Endothelial cell of umbilical vein (primary cell): Measurements from ENCODE around the gene RNF148. TPM values are rescaled to one million over a fixed set of nuclear protein-coding genes. Genes with fewer than 3 reads are reported as not detected.

Source experiments
- BruUV-seq: library from RNA; stranded (reverse); fragments of 400-500 nt; replicated peaks from 2 replicates; lab custom pipeline; 2021; lab: Mats Ljungman, UMichigan
- CTCF ChIA-PET: fragments of 300-600, 350-600 bp; sonication (Branson Sonifier 250); formaldehyde crosslinking; loops from one replicate; lab custom pipeline; 2021; ENCODE audit warnings: antibody characterized with exemption, inconsistent platforms; lab: Charles Lee
- POLR2A ChIA-PET: fragments of 300-600, 350-600 bp; sonication (Branson Sonifier 250); formaldehyde crosslinking; loops from one replicate; lab custom pipeline; 2021; ENCODE audit warnings: antibody characterized with exemption, inconsistent platforms; lab: Charles Lee
- DNase-seq: peaks from one replicate; pipeline ENCODE4 v3.0.0-alpha.2; 2011; ENCODE audit warnings: low read depth, low spot score
- FAIRE-seq: peaks from 2 replicates; lab custom pipeline; 2011; peaks lifted over from hg19 to GRCh38; lab: Jason Lieb, UNC
- H2AFZ ChIP-seq: 2 replicates; pipeline ENCODE4 v1.6.0; 2012; ENCODE audit warnings: low read depth, low read length, control low read depth, inconsistent platforms
- H3K27ac ChIP-seq: 2 replicates; pipeline ENCODE4 v1.5.1; 2011; ENCODE audit warnings: low read depth, mild to moderate bottlenecking, control low read depth, low read length, moderate library complexity; ENCODE audit not compliant: insufficient read depth
- H3K27me3 ChIP-seq, 2 experiments: 2 replicates each; pipeline versions ENCODE4 v1.6.0 to v1.6.1; 2011; ENCODE audit warnings: low read length in 2 of 2, mixed read lengths in 1 of 2; ENCODE audit not compliant: control insufficient read depth in 2 of 2, insufficient read depth in 2 of 2
- H3K36me3 ChIP-seq, 2 experiments: 2 replicates in 1 of 2; 3 replicates in 1 of 2; pipeline ENCODE4 v1.5.1; 2011; ENCODE audit warnings: low read length in 2 of 2, mild to moderate bottlenecking in 1 of 2, moderate library complexity in 1 of 2; ENCODE audit not compliant: control insufficient read depth in 2 of 2, insufficient read depth in 2 of 2; ENCODE audit errors: extremely low read depth in 1 of 2
- H3K4me1 ChIP-seq: 3 replicates; pipeline ENCODE4 v1.5.1; 2011; ENCODE audit warnings: mild to moderate bottlenecking, low read length; ENCODE audit not compliant: control insufficient read depth, insufficient read depth; ENCODE audit errors: extremely low read depth
- H3K4me2 ChIP-seq: 2 replicates; pipeline ENCODE4 v1.6.1; 2011; ENCODE audit warnings: low read length, control low read depth, mixed read lengths; ENCODE audit not compliant: insufficient read depth
- H3K4me3 ChIP-seq, 3 experiments: fragments of 200-600 bp in 1 of 3; sonication (generic), shearing (Covaris generic) in 1 of 3; replicated peaks in 1 of 3; 2 replicates each; pipeline ENCODE4 v1.5.1; 2011 to 2016; ENCODE audit warnings: control low read depth in 3 of 3, low read length in 3 of 3, mild to moderate bottlenecking in 2 of 3, inconsistent platforms in 1 of 3, low read depth in 1 of 3, moderate library complexity in 1 of 3; ENCODE audit not compliant: insufficient read depth in 1 of 3
- H3K79me2 ChIP-seq: 2 replicates; pipeline ENCODE4 v1.6.0; 2012; ENCODE audit warnings: low read length, inconsistent platforms; ENCODE audit not compliant: control insufficient read depth, insufficient read depth
- H3K9ac ChIP-seq: replicated peaks from 2 replicates; pipeline ENCODE3; 2011; ENCODE audit warnings: low read length, control low read depth; ENCODE audit not compliant: insufficient read depth; ENCODE audit errors: extremely low read depth
- H3K9me1 ChIP-seq: replicated peaks from 3 replicates; pipeline ENCODE4 v1.6.0; 2011; ENCODE audit warnings: mild to moderate bottlenecking, low read length; ENCODE audit not compliant: control insufficient read depth, insufficient read depth; ENCODE audit errors: extremely low read depth
- H3K9me3 ChIP-seq: replicated peaks from 2 replicates; pipeline ENCODE4 v1.5.1; 2012; ENCODE audit warnings: low read length, inconsistent platforms; ENCODE audit not compliant: control insufficient read depth, insufficient read depth
- H4K20me1 ChIP-seq: replicated peaks from 2 replicates; pipeline ENCODE3; 2011; ENCODE audit warnings: mild to moderate bottlenecking, low read length; ENCODE audit not compliant: control insufficient read depth, insufficient read depth; ENCODE audit errors: extremely low read depth
- EZH2 ChIP-seq: IDR thresholded peaks from 2 replicates; pipeline ENCODE4 v1.6.1; 2012; ENCODE audit warnings: borderline replicate concordance, low read depth, mild to moderate bottlenecking, moderate library complexity, low read length, inconsistent platforms; ENCODE audit not compliant: severe bottlenecking
- FOS ChIP-seq: IDR thresholded peaks from 2 replicates; pipeline ENCODE4 v1.6.1; 2011; ENCODE audit warnings: mild to moderate bottlenecking, low read length, moderate library complexity, borderline replicate concordance; ENCODE audit not compliant: insufficient read depth
- GATA2 ChIP-seq: IDR thresholded peaks from 2 replicates; pipeline ENCODE4 v1.7.0; 2011; ENCODE audit warnings: low read depth, mild to moderate bottlenecking, moderate library complexity, mixed read lengths, low read length; ENCODE audit not compliant: insufficient read length, insufficient read depth
- JUN ChIP-seq: IDR thresholded peaks from 2 replicates; pipeline ENCODE4 v1.6.1; 2011; ENCODE audit warnings: borderline replicate concordance, low read depth; ENCODE audit not compliant: insufficient read length, insufficient read depth
- MYC ChIP-seq: IDR thresholded peaks from one replicate; pipeline ENCODE4 v1.6.1; 2011; ENCODE audit warnings: mild to moderate bottlenecking, low read depth, low read length
- POLR2A ChIP-seq: IDR thresholded peaks from 2 replicates; pipeline ENCODE4 v1.6.1; 2012; ENCODE audit warnings: low read depth, mild to moderate bottlenecking, control low read depth, low read length
- POLR2AphosphoS5 ChIP-seq: IDR thresholded peaks from 2 replicates; pipeline ENCODE4 v1.6.1; 2012; ENCODE audit warnings: low read depth, mild to moderate bottlenecking, control low read depth, low read length, moderate library complexity; ENCODE audit not compliant: insufficient read depth
- dilution Hi-C: fragments of 300-500 bp; cut with MboI; formaldehyde crosslinking; loops from one replicate; pipeline ENCODE4 v1.15.0; 2019; ENCODE audit warnings: low sequenced_read_pairs; ENCODE audit not compliant: extremely low pct_ligation_motif_present
- intact Hi-C: fragments of 100-400 bp; cut with micrococcal nuclease; formaldehyde crosslinking; loops from one replicate; pipeline ENCODE4 v1.10.0; 2022
- polyA plus RNA-seq, 4 experiments: library from polyadenylated mRNA; depleted of rRNA in 3 of 4; stranded (reverse) in 3 of 4; unstranded in 1 of 4; fragments of >200 nt; gene quantifications; 2 replicates each; pipeline versions ENCODE4 v1.2.1 to v1.2.3, GENCODE V29; 2011 to 2012; ENCODE audit warnings: missing spikeins in 1 of 4
- total RNA-seq: library from RNA; stranded (reverse); gene quantifications from 2 replicates; pipeline ENCODE4 v1.2.3, GENCODE V29; 2021
- TF ChIP-seq, protein P1 (sequence below), 2 donors: IDR thresholded peaks; 1 replicate in 1 of 2; 2 replicates in 1 of 2; pipeline ENCODE4 v1.5.1; 2011; ENCODE audit warnings: low read length in 2 of 2, mild to moderate bottlenecking in 2 of 2, moderate library complexity in 2 of 2, control low read depth in 1 of 2, inconsistent platforms in 1 of 2, low read depth in 1 of 2; ENCODE audit not compliant: insufficient read depth in 1 of 2; ENCODE audit errors: extremely low read depth in 1 of 2
- TF ChIP-seq, protein P2 (sequence below): IDR thresholded peaks from 2 replicates; pipeline ENCODE4 v1.6.1; 2011; ENCODE audit not compliant: insufficient read depth, insufficient read length

Gene RNF148
- total and polyA plus RNA-seq, 2 donors (not counting 3 experiments of a cell fraction or from before 2014, with no cell fraction given): 0.12 to 0.95 TPM

DNA sequence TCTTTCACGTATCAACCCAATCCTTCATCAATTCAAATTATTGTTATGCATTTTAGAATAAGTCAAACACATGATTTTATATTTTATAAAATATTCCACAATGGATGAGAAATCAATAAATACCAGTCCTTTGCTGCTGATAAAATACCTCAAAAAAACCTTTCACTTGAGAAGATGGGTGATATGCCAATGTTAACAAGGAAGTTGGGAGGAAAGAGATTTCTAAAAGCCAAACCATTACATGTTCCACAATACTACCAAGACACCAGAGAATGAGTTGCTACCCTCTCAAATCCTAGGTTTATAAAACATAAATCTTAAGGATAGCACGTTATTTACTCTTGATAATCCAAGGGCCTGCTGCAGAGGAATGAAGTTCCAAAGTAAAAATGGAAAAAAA is 18.2 kb downstream of the RNF148 start:
- H4K20me1 ChIP-seq: no peaks in the 10 kb centered on the region
- H2AFZ ChIP-seq: no peak overlapping the region
- no peak for DNase-seq
- no TSS peak for BruUV-seq
- H3K27ac ChIP-seq: no peak overlapping the region
- intact Hi-C loops: no loop called here
- no peaks in the 10 kb centered on the region for H3K79me2 ChIP-seq
- ChIA-PET POLR2A (no interaction called here), CTCF (no interaction called here)
- dilution Hi-C loops: no loop called here
- no peak for FAIRE-seq
- H3K4me3 ChIP-seq: no peak overlapping the region
- no peaks in the 10 kb centered on the region for H3K36me3 ChIP-seq
- no peaks in the 10 kb centered on the region for H3K27me3 ChIP-seq
- no peaks in the 10 kb centered on the region for H3K4me1 ChIP-seq
- H3K4me2 ChIP-seq: no peak overlapping the region
- H3K9ac ChIP-seq: no peak overlapping the region
- TF ChIP-seq POLR2AphosphoS5 (no peak), JUN (no peak), MYC (no peak), EZH2 (no peak), GATA2 (no peak), FOS (no peak), POLR2A (no peak)
- TF ChIP-seq, protein P1, sequence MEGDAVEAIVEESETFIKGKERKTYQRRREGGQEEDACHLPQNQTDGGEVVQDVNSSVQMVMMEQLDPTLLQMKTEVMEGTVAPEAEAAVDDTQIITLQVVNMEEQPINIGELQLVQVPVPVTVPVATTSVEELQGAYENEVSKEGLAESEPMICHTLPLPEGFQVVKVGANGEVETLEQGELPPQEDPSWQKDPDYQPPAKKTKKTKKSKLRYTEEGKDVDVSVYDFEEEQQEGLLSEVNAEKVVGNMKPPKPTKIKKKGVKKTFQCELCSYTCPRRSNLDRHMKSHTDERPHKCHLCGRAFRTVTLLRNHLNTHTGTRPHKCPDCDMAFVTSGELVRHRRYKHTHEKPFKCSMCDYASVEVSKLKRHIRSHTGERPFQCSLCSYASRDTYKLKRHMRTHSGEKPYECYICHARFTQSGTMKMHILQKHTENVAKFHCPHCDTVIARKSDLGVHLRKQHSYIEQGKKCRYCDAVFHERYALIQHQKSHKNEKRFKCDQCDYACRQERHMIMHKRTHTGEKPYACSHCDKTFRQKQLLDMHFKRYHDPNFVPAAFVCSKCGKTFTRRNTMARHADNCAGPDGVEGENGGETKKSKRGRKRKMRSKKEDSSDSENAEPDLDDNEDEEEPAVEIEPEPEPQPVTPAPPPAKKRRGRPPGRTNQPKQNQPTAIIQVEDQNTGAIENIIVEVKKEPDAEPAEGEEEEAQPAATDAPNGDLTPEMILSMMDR (IDR thresholded peaks at IDR 0.05; ENCODE audit: extremely low read depth in 1 of 2, insufficient read depth in 1 of 2, low read depth in 1 of 2, low read length in 2 of 2): no peak
- TF ChIP-seq, protein P2, sequence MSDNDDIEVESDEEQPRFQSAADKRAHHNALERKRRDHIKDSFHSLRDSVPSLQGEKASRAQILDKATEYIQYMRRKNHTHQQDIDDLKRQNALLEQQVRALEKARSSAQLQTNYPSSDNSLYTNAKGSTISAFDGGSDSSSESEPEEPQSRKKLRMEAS: no peak
- no peaks in the 10 kb centered on the region for H3K9me3 ChIP-seq
- no peaks in the 10 kb centered on the region for H3K9me1 ChIP-seq
